ENCODE results near the gene CACTIN. TPM values are rescaled to one million over a fixed set of nuclear protein-coding genes. Genes with fewer than 3 reads are reported as not detected.

The CACTIN gene
- total RNA-seq, 6 experiments from 2014 or later = 8.4 to 14.9 (median 10.3) TPM

- intact Hi-C loops (cut with DNase I) = no loop called here
- Histone ChIP-seq H3K4me3 (no peak overlapping the region), H3K4me1 (peaks cover 0 to 11% (median 0%) of the 10 kb centered on the region in 4 donors)
Observed at GRCh38 chr19:3608079-3608641, 18.4 kb downstream of the CACTIN start.

GRCh38 chr19:3607303-3608078, 19.1 kb downstream of the CACTIN start:
- Histone ChIP-seq H3K4me3 (peak overlapping the region; percentile 26 to 48 (median 42)), H3K27me3 (no peaks in the 10 kb centered on the region), H3K4me1 (peaks cover 0 to 11% (median 0%) of the 10 kb centered on the region in 4 donors), H3K9me3 (no peaks in the 10 kb centered on the region), H3K36me3 (peaks cover 0 to 13% (median 5%) of the 10 kb centered on the region in 4 donors), H3K27ac (peak overlapping the region; percentile 58 to 76 (median 67))
- TF ChIP-seq POLR2A (IDR thresholded peaks at IDR 0.05) (peak; percentile 24), CTCF (IDR thresholded peaks at IDR 0.05) (no peak)
- WGBS (ENCODE audit: insufficient coverage, low coverage, low lambda C conversion rate, missing lambda C conversion rate) = 21% methylated on average over 10 of the region's 22 CpGs
- peak; percentile 14 to 53 (median 27) for ATAC-seq
- intact Hi-C loops (cut with DNase I) = no loop called here
- DNase-seq = peak in 2 of 3 donors; percentile 58 to 67

More at GRCh38 chr19:3608079-3608641, 18.4 kb downstream of the CACTIN start:
- H3K27me3 ChIP-seq = no peaks in the 10 kb centered on the region
- peak overlapping the region in 2 of 3 donors; percentile 31 to 76 for H3K27ac ChIP-seq
- peaks cover 0 to 19% (median 5%) of the 10 kb centered on the region in 4 donors for H3K36me3 ChIP-seq
- WGBS (ENCODE audit: insufficient coverage, low coverage, low lambda C conversion rate, missing lambda C conversion rate) = 10% methylated on average over 3 of the region's 3 CpGs
- H3K9me3 ChIP-seq = no peaks in the 10 kb centered on the region
- DNase-seq = no peak
- peak in 3 of 4 donors; percentile 8 to 14 (median 9) for ATAC-seq
- TF ChIP-seq CTCF (IDR thresholded peaks at IDR 0.05) (no peak), POLR2A (IDR thresholded peaks at IDR 0.05) (no peak)

- 2% methylated on average over 14 of the region's 46 CpGs for WGBS (ENCODE audit: insufficient coverage, low coverage, low lambda C conversion rate, missing lambda C conversion rate)
Observed at GRCh38 chr19:3606690-3607289, 19.8 kb downstream of the CACTIN start, which contains the start of gene TBXA2R. TBXA2R (minus strand) TSS chr19:3606875; CDS start chr19:3600634, 6,241 bp downstream.

More at GRCh38 chr19:3606690-3607289, 19.8 kb downstream of the CACTIN start, which contains the start of gene TBXA2R:
- H3K27ac ChIP-seq = peak within 1 kb of the TSS; percentile 58 to 76 (median 67)
- ATAC-seq (peak; percentile 47 to 58 (median 52)), DNase-seq (peak in 2 of 3 donors; percentile 77 to 78)
- peaks cover 0 to 7% (median 3%) of the 10 kb centered on the region in 4 donors for H3K36me3 ChIP-seq
- H3K9me3 ChIP-seq = no peaks in the 10 kb centered on the region
- TF ChIP-seq CTCF (IDR thresholded peaks at IDR 0.05) (no peak), POLR2A (IDR thresholded peaks at IDR 0.05) (peak; percentile 31)
- H3K4me1 ChIP-seq = peaks cover 0 to 11% (median 0%) of the 10 kb centered on the region in 4 donors
- H3K4me3 ChIP-seq = peak within 1 kb of the TSS; percentile 26 to 48 (median 42)
- H3K27me3 ChIP-seq = no peaks in the 10 kb centered on the region
- intact Hi-C loops (cut with DNase I) = no loop called here

All from right lobe of liver (tissue), 6 donors.